K562 (cell line): ENCODE data around the gene FRMPD4. TPM values are rescaled to one million over a fixed set of nuclear protein-coding genes. Genes with fewer than 3 reads are reported as not detected.

Experiments
- ATAC-seq: fragments of 200-7000 bp; cut with Tn5 transposase; 3 replicates; pipeline ENCODE4 v1.9.1; 2020; ENCODE audit warnings: moderate library complexity
- BruUV-seq: library from RNA; stranded (reverse); fragments of 400-500 nt; replicated peaks from 2 replicates; lab custom pipeline; 2021; lab: Mats Ljungman, UMichigan
- CTCF ChIA-PET: fragments of 300-600 bp; formaldehyde crosslinking; extraction: SDS; loops from one replicate; lab custom pipeline; 2021; ENCODE audit warnings: low intra/inter-chr PET ratio; lab: Yijun Ruan, JAX
- POLR2A ChIA-PET: fragments of 300-600, 350-650 bp; sonication (Branson Sonifier 250); formaldehyde crosslinking; extraction: SDS; loops from one replicate; lab custom pipeline; 2021; ENCODE audit warnings: antibody characterized with exemption, inconsistent platforms; lab: Yijun Ruan, JAX
- DNase-seq, 4 experiments: peaks; one replicate each; pipeline versions ENCODE4 v3.0.0 to v3.0.0-alpha.2; 2011 to 2018; ENCODE audit warnings: low spot score in 3 of 4, mixed read lengths in 3 of 4; ENCODE audit errors: extremely low read depth in 1 of 4
- FAIRE-seq: peaks from 2 replicates; lab custom pipeline; 2011; peaks lifted over from hg19 to GRCh38; lab: Jason Lieb, UNC
- H2AFZ ChIP-seq: 2 replicates; pipeline ENCODE4 v1.6.0; 2011; ENCODE audit warnings: low read depth, low read length, control low read depth, inconsistent platforms
- H3K27ac ChIP-seq: fragments of 200-600 bp; 3 replicates; pipeline ENCODE4 v1.8.0; 2011; ENCODE audit warnings: low read depth, mild to moderate bottlenecking, control low read depth, inconsistent platforms, low read length, moderate library complexity, mixed read lengths; ENCODE audit errors: extremely low read depth
- H3K27me3 ChIP-seq, 2 experiments: fragments of 300-600 bp in 1 of 2; 2 replicates in 1 of 2; 3 replicates in 1 of 2; pipeline versions ENCODE4 v1.6.0 to v1.8.0; 2011; ENCODE audit warnings: inconsistent platforms in 2 of 2, low read length in 2 of 2, mild to moderate bottlenecking in 1 of 2, mixed read lengths in 1 of 2, moderate library complexity in 1 of 2; ENCODE audit not compliant: control insufficient read depth in 2 of 2, insufficient read depth in 2 of 2
- H3K36me3 ChIP-seq: fragments of 300-600 bp; 3 replicates; pipeline ENCODE4 v1.8.0; 2011; ENCODE audit warnings: mild to moderate bottlenecking, low read length, inconsistent platforms; ENCODE audit not compliant: control insufficient read depth, insufficient read depth
- H3K4me1 ChIP-seq, 2 experiments: fragments of 200-600 bp in 1 of 2; replicated peaks in 1 of 2; 2 replicates in 1 of 2; 3 replicates in 1 of 2; pipeline versions ENCODE4 v1.5.1 to v1.8.0; 2011; ENCODE audit warnings: inconsistent platforms in 2 of 2, low read length in 2 of 2, mild to moderate bottlenecking in 1 of 2, mixed read lengths in 1 of 2, moderate library complexity in 1 of 2; ENCODE audit not compliant: control insufficient read depth in 2 of 2, insufficient read depth in 2 of 2
- H3K4me2 ChIP-seq: 2 replicates; pipeline ENCODE4 v1.6.1; 2011; ENCODE audit warnings: low read length, control low read depth, inconsistent platforms, mixed read lengths; ENCODE audit not compliant: insufficient read depth
- H3K4me3 ChIP-seq: fragments of 200-600 bp; sonication (generic), shearing (Covaris generic); 2 replicates; pipeline ENCODE4 v1.5.1; 2016; ENCODE audit warnings: control low read depth, inconsistent platforms
- H3K79me2 ChIP-seq: fragments of 200-600 bp; 3 replicates; pipeline ENCODE4 v1.8.0; 2011; ENCODE audit warnings: low read length, inconsistent platforms; ENCODE audit not compliant: control insufficient read depth, insufficient read depth
- H3K9ac ChIP-seq, 2 experiments: 2 replicates each; pipeline versions ENCODE4 v1.6.0 to v1.6.1; 2011; ENCODE audit warnings: low read depth in 2 of 2, low read length in 2 of 2, control low read depth in 1 of 2, inconsistent platforms in 1 of 2, mild to moderate bottlenecking in 1 of 2, mixed read lengths in 1 of 2; ENCODE audit not compliant: insufficient read depth in 1 of 2
- H3K9me1 ChIP-seq: one replicate; pipeline ENCODE4 v1.6.0; 2011; ENCODE audit warnings: inconsistent platforms, mild to moderate bottlenecking, low read length, moderate library complexity; ENCODE audit not compliant: control insufficient read depth, insufficient read depth
- H3K9me3 ChIP-seq: replicated peaks from 2 replicates; pipeline ENCODE4 v1.5.1; 2011; ENCODE audit warnings: low read depth, low read length, inconsistent platforms; ENCODE audit not compliant: control insufficient read depth, insufficient read depth
- H4K20me1 ChIP-seq: replicated peaks from 2 replicates; pipeline ENCODE4 v1.6.1; 2011; ENCODE audit warnings: low read length, inconsistent platforms, mixed read lengths; ENCODE audit not compliant: control insufficient read depth, insufficient read depth
- FIP1L1 ChIP-seq: fragments of 200-400 bp; formaldehyde crosslinking; IDR thresholded peaks from 2 replicates; pipeline ENCODE4 v1.6.1; 2018; ENCODE audit warnings: mild to moderate bottlenecking, low read depth, low read length; ENCODE audit not compliant: poor library complexity, severe bottlenecking
- NCOR1 ChIP-seq: fragments of 450-650 bp; IDR thresholded peaks from 2 replicates; pipeline ENCODE4 v1.6.1; 2016; ENCODE audit warnings: mild to moderate bottlenecking, moderate library complexity
- PBX2 ChIP-seq, 2 experiments: IDR thresholded peaks in 1 of 2; conservative IDR thresholded peaks in 1 of 2; 2 replicates each; pipeline ENCODE4 v1.6.1; 2016; ENCODE audit warnings: low read depth in 2 of 2, mild to moderate bottlenecking in 1 of 2, missing compliant biosample characterization in 1 of 2, missing genetic modification characterization in 1 of 2, moderate library complexity in 1 of 2
- ZNF347 ChIP-seq: fragments of 450-650 bp; formaldehyde crosslinking; IDR thresholded peaks from 2 replicates; pipeline ENCODE4 v1.4.0; 2020; ENCODE audit warnings: low read depth, mild to moderate bottlenecking, moderate library complexity
- WGBS: fragments of 100-300 bp; shearing (Covaris generic); methylation state at CpG from one replicate; pipeline ENCODE4 v1.1.6; 2016; ENCODE audit warnings: low coverage, mixed read lengths; ENCODE audit not compliant: insufficient coverage; ENCODE audit errors: missing lambda C conversion rate; 5-methylcytosine and 5-hydroxymethylcytosine counted together
- in situ Hi-C: fragments of 300-500 bp; cut with MboI; formaldehyde crosslinking; loops from 4 replicates; pipeline ENCODE4 v1.15.0; 2018; ENCODE audit warnings: inconsistent platforms, mixed read lengths
- intact Hi-C: fragments of 100-400 bp; cut with micrococcal nuclease; formaldehyde crosslinking; loops from 2 replicates; pipeline ENCODE4 v1.14.2; 2022
- polyA plus RNA-seq, 8 experiments: library from polyadenylated mRNA; depleted of rRNA in 4 of 8; stranded (reverse) in 5 of 8; unstranded in 3 of 8; fragments of >200 nt; fragmentation: Nextera tagmentation in 2 of 8; fragmentation: Illumina TruSeq in 1 of 8; extraction: Ambion mirVana in 2 of 8; extraction: Trizol in 1 of 8; gene quantifications; 2 replicates each; pipeline versions ENCODE4 v1.2.1 to v1.2.3, GENCODE V29; 2011 to 2014; ENCODE audit warnings: inconsistent platforms in 1 of 8, missing spikeins in 1 of 8
- total RNA-seq, 7 experiments: library from RNA; depleted of rRNA in 6 of 7; stranded (reverse); fragments of >200 nt in 6 of 7; fragmentation: Illumina TruSeq in 2 of 7; extraction: Trizol in 2 of 7; gene quantifications; 2 replicates each; pipeline versions ENCODE4 v1.2.1 to v1.2.3, GENCODE V29; 2011 to 2021; ENCODE audit warnings: low replicate concordance in 1 of 7
- TF ChIP-seq, protein P1 (sequence below): fragments of 150-350 bp; conservative IDR thresholded peaks from 2 replicates; pipeline ENCODE4 v1.6.1; 2014; ENCODE audit warnings: low read length
- TF ChIP-seq, protein P2 (sequence below): IDR thresholded peaks from 3 replicates; pipeline ENCODE4 v1.6.1; 2011; ENCODE audit warnings: borderline replicate concordance, mild to moderate bottlenecking; ENCODE audit not compliant: insufficient read length, insufficient read depth

Gene FRMPD4
- total and polyA plus RNA-seq, 9 of the 15 experiments (the other 6 are each of a cell fraction or from before 2014, with no cell fraction given), result not detected

GRCh38 chrX:12489341-12489740, 351.1 kb downstream of the FRMPD4 start:
- H4K20me1 ChIP-seq, result no peaks in the 10 kb centered on the region
- H3K79me2 ChIP-seq, result no peaks in the 10 kb centered on the region
- no peak overlapping the region for H3K27ac ChIP-seq
- H2AFZ ChIP-seq, result no peak overlapping the region
- ATAC-seq (no peak), DNase-seq (no peak), FAIRE-seq (no peak)
- TF ChIP-seq PBX2 (CRISPR knock-in tag; IDR thresholded peaks at IDR 0.05; ENCODE audit: low read depth) (no peak), PBX2 (tag; conservative IDR thresholded peaks at IDR 0.05; ENCODE audit: low read depth) (no peak), ZNF347 (no peak), FIP1L1 (no peak), NCOR1 (no peak)
- TF ChIP-seq, protein P1, sequence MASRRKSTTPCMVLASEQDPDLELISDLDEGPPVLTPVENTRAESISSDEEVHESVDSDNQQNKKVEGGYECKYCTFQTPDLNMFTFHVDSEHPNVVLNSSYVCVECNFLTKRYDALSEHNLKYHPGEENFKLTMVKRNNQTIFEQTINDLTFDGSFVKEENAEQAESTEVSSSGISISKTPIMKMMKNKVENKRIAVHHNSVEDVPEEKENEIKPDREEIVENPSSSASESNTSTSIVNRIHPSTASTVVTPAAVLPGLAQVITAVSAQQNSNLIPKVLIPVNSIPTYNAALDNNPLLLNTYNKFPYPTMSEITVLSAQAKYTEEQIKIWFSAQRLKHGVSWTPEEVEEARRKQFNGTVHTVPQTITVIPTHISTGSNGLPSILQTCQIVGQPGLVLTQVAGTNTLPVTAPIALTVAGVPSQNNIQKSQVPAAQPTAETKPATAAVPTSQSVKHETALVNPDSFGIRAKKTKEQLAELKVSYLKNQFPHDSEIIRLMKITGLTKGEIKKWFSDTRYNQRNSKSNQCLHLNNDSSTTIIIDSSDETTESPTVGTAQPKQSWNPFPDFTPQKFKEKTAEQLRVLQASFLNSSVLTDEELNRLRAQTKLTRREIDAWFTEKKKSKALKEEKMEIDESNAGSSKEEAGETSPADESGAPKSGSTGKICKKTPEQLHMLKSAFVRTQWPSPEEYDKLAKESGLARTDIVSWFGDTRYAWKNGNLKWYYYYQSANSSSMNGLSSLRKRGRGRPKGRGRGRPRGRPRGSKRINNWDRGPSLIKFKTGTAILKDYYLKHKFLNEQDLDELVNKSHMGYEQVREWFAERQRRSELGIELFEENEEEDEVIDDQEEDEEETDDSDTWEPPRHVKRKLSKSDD, result no peak
- TF ChIP-seq, protein P2, sequence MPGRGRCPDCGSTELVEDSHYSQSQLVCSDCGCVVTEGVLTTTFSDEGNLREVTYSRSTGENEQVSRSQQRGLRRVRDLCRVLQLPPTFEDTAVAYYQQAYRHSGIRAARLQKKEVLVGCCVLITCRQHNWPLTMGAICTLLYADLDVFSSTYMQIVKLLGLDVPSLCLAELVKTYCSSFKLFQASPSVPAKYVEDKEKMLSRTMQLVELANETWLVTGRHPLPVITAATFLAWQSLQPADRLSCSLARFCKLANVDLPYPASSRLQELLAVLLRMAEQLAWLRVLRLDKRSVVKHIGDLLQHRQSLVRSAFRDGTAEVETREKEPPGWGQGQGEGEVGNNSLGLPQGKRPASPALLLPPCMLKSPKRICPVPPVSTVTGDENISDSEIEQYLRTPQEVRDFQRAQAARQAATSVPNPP, result no peak
- H3K36me3 ChIP-seq, result no peaks in the 10 kb centered on the region
- H3K4me1 ChIP-seq, result no peaks in the 10 kb centered on the region
- CTCF ChIA-PET, result no interaction called here
- in situ Hi-C loops (no loop called here), intact Hi-C loops (no loop called here)
- no peaks in the 10 kb centered on the region for H3K9me3 ChIP-seq
- H3K4me3 ChIP-seq, result no peak overlapping the region
- H3K4me2 ChIP-seq, result no peak overlapping the region
- 3% methylated on average over 3 of the region's 3 CpGs for WGBS
- POLR2A ChIA-PET, result no interaction called here
- no peaks in the 10 kb centered on the region for H3K27me3 ChIP-seq
- no TSS peak for BruUV-seq
- no peaks in the 10 kb centered on the region for H3K9me1 ChIP-seq
- no peak overlapping the region for H3K9ac ChIP-seq
